ENCODE measurements around the gene NAP1L4.
"Not testable (repeated sequence)": the region's sequence is repeated elsewhere in the genome, so short reads cannot be mapped to it uniquely, and the experiment has no call there.

DNA sequence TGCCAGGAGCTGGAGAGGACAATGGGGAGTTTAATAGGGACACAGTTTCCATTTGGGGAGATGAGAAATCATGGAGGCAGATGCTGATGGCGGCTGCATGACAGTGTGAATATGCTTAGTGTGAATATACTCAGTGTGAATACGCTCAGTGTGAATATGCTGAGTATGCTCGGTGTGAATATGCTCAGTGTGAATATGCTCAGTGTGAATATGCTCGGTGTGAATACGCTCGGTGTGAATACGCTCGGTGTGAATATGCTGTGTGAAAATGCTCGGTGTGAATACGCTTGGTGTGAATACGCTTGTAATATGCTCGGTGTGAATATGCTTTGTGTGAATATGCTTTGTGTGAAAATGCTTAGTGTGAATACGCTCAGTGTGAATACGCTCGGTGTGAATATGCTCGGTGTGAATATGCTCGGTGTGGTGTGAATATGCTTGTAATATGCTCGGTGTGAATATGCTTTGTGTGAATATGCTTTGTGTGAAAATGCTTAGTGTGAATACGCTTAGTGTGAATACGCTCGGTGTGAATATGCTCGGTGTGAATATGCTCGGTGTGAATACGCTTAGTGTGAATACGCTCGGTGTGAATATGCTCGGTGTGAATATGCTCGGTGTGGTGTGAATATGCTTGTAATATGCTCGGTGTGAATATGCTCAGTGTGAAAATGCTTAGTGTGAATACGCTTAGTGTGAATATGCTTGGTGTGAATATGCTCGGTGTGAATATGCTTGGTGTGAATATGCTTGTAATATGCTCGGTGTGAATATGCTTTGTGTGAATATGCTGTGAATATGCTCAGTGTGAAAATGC lies 54.3 kb downstream of the NAP1L4 start:
- TF ChIP-seq POLR2AphosphoS5 (IDR thresholded peaks at IDR 0.05; ENCODE audit: low read depth, low read length) = not testable (repeated sequence)
- TF ChIP-seq, protein P1, sequence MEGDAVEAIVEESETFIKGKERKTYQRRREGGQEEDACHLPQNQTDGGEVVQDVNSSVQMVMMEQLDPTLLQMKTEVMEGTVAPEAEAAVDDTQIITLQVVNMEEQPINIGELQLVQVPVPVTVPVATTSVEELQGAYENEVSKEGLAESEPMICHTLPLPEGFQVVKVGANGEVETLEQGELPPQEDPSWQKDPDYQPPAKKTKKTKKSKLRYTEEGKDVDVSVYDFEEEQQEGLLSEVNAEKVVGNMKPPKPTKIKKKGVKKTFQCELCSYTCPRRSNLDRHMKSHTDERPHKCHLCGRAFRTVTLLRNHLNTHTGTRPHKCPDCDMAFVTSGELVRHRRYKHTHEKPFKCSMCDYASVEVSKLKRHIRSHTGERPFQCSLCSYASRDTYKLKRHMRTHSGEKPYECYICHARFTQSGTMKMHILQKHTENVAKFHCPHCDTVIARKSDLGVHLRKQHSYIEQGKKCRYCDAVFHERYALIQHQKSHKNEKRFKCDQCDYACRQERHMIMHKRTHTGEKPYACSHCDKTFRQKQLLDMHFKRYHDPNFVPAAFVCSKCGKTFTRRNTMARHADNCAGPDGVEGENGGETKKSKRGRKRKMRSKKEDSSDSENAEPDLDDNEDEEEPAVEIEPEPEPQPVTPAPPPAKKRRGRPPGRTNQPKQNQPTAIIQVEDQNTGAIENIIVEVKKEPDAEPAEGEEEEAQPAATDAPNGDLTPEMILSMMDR (IDR thresholded peaks at IDR 0.05) = not testable (repeated sequence)

Data from Panc1 (cell line).